ENCODE results near the gene DEFB132. TPM values are rescaled to one million over a fixed set of nuclear protein-coding genes. Genes with fewer than 3 reads are reported as not detected.

Gene DEFB132
- total and polyA plus RNA-seq, 2 of the 13 experiments (the other 11 are each of a cell fraction or from before 2014, with no cell fraction given) = not detected

DNA sequence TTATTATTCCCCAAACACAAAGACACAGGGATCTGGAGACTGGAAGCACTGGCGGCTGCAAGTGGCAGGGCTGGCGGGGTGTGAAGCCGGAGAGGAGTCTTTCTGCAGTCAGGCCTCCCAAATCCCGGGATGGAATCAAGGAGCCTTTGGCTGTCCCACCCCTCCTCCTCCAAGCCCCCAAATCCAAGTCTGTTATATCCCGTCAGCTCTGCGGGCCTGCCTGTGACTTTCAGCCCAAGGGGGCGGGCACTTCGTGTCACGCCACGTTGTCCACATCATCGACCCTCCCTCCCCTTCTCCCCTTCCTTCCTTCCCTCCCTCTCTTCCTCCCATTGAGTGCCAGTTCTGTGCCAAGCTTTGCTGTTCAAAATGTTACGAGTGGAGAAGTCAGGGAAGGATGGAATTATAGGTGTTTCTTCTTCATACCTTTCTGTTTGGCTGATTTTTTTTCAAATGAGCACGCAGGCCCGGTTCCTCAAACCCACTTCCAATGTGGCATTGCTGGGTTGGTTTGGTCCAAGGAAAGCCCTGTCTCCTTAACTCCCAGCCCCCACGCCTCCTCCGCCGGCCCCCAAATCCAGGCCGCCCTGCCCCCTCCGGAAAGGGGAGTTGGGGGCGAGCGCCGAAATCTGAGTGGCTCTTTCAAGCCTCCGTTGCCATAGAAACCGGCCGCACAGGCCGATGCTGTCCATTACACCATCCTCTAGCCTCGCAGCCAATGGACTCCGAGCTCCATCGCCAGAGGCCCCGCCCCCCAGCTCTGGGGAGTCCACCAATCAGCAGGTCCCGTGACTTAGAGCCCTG lies 52.5 kb downstream of the DEFB132 start (continued):
- TF ChIP-seq, protein P1, sequence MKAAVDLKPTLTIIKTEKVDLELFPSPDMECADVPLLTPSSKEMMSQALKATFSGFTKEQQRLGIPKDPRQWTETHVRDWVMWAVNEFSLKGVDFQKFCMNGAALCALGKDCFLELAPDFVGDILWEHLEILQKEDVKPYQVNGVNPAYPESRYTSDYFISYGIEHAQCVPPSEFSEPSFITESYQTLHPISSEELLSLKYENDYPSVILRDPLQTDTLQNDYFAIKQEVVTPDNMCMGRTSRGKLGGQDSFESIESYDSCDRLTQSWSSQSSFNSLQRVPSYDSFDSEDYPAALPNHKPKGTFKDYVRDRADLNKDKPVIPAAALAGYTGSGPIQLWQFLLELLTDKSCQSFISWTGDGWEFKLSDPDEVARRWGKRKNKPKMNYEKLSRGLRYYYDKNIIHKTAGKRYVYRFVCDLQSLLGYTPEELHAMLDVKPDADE (CRISPR knock-in tag; IDR thresholded peaks at IDR 0.05) = no peak
- no peak for TF ChIP-seq ISL2 (CRISPR knock-in tag; IDR thresholded peaks at IDR 0.05)
- 0 out of 2 replicates have a peak, but pooled peaks have one; percentile 67 for TF ChIP-seq NFATC3 (CRISPR knock-in tag; IDR thresholded peaks at IDR 0.05)
- peak; percentile 92 for TF ChIP-seq ZNF280B (CRISPR knock-in tag; IDR thresholded peaks at IDR 0.05; ENCODE audit: borderline replicate concordance)
- TF ChIP-seq MBNL3 (CRISPR knock-in tag; conservative IDR thresholded peaks at IDR 0.05) = no peak
- TF ChIP-seq KLF12 (CRISPR knock-in tag; IDR thresholded peaks at IDR 0.05; ENCODE audit: borderline replicate concordance) = no peak
- TF ChIP-seq, protein P2, sequence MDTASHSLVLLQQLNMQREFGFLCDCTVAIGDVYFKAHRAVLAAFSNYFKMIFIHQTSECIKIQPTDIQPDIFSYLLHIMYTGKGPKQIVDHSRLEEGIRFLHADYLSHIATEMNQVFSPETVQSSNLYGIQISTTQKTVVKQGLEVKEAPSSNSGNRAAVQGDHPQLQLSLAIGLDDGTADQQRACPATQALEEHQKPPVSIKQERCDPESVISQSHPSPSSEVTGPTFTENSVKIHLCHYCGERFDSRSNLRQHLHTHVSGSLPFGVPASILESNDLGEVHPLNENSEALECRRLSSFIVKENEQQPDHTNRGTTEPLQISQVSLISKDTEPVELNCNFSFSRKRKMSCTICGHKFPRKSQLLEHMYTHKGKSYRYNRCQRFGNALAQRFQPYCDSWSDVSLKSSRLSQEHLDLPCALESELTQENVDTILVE (CRISPR knock-in tag; IDR thresholded peaks at IDR 0.05) = no peak; the same call in 1 of the 2 replicates
- TF ChIP-seq, protein P3, sequence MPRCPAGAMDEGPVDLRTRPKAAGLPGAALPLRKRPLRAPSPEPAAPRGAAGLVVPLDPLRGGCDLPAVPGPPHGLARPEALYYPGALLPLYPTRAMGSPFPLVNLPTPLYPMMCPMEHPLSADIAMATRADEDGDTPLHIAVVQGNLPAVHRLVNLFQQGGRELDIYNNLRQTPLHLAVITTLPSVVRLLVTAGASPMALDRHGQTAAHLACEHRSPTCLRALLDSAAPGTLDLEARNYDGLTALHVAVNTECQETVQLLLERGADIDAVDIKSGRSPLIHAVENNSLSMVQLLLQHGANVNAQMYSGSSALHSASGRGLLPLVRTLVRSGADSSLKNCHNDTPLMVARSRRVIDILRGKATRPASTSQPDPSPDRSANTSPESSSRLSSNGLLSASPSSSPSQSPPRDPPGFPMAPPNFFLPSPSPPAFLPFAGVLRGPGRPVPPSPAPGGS (CRISPR knock-in tag; IDR thresholded peaks at IDR 0.05) = peak; percentile 92
- TF ChIP-seq MTF2 (CRISPR knock-in tag; IDR thresholded peaks at IDR 0.05; ENCODE audit: borderline replicate concordance) = no peak
- TF ChIP-seq ZNF83 (CRISPR knock-in tag; IDR thresholded peaks at IDR 0.05; ENCODE audit: borderline replicate concordance) = no peak
- TF ChIP-seq ZEB1 (IDR thresholded peaks at IDR 0.05; ENCODE audit: insufficient replicate concordance, low read depth) = no peak
- peak; percentile 64; the same call in 1 of the 2 replicates for TF ChIP-seq ZNF563 (CRISPR knock-in tag; IDR thresholded peaks at IDR 0.05)
- no peak for TF ChIP-seq NBN (conservative IDR thresholded peaks at IDR 0.05)
- TF ChIP-seq ZNF18 (CRISPR knock-in tag; IDR thresholded peaks at IDR 0.05; ENCODE audit: insufficient replicate concordance) = no peak
- TF ChIP-seq SRY (CRISPR knock-in tag; IDR thresholded peaks at IDR 0.05) = peak; percentile 91; the same call in 1 of the 2 replicates
- TF ChIP-seq ZMYM3 (CRISPR knock-in tag; IDR thresholded peaks at IDR 0.05) = no peak
- TF ChIP-seq ZNF577 (CRISPR knock-in tag; IDR thresholded peaks at IDR 0.05; ENCODE audit: borderline replicate concordance, low read depth) = no peak
- no peak for TF ChIP-seq PLSCR1 (CRISPR knock-in tag; IDR thresholded peaks at IDR 0.05; ENCODE audit: borderline replicate concordance)
- TF ChIP-seq GRHL1 (CRISPR knock-in tag; conservative IDR thresholded peaks at IDR 0.05) = no peak

All from HepG2 (cell line).